ENCODE results near the gene IFIT5.

IFIT5 gene

DNA sequence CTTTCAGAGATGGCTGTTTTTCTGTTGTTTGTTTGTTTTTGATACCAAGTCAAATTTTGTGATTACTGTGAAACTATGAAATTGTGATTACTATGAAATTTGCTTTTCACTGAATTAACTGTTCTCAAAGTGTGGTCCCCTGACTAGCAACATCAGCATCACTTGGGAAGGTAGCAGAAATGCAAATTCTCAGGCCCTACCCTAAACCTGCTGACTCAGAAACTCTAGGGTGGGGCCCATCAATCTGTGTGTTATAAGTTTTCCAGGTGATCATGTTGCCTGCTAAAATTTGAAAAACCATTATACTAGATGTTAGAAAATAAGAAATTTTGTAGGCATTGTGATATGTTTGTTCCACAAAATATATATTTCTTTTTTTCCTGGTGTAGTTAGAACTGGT is 35.3 kb upstream of the IFIT5 start:
- Histone ChIP-seq H3K9me3 (ENCODE audit: low read length) (no peaks in the 10 kb centered on the region), H3K9ac (ENCODE audit: low read length) (no peak overlapping the region), H3K79me2 (ENCODE audit: insufficient read depth, low read length) (no peaks in the 10 kb centered on the region), H4K20me1 (ENCODE audit: insufficient read depth, low read length) (no peaks in the 10 kb centered on the region), H3K4me3 (ENCODE audit: low read depth, low read length, poor library complexity, severe bottlenecking) (no peak overlapping the region), H3K27ac (ENCODE audit: low read depth, low read length, poor library complexity, severe bottlenecking) (no peak overlapping the region), H3K4me1 (ENCODE audit: insufficient read depth, low read length, severe bottlenecking) (no peaks in the 10 kb centered on the region), H3K9me2 (ENCODE audit: low read depth, low read length) (no peaks in the 10 kb centered on the region), H3K27me3 (ENCODE audit: insufficient read depth, low read length) (no peaks in the 10 kb centered on the region), H3K4me2 (ENCODE audit: low read length) (no peak overlapping the region), H2AFZ (ENCODE audit: low read length) (no peak overlapping the region), H3K36me3 (ENCODE audit: insufficient read depth, low read length) (no peaks in the 10 kb centered on the region), H3F3A (ENCODE audit: insufficient read depth, low read length) (no peaks in the 10 kb centered on the region)
- TF ChIP-seq EZH2 (IDR thresholded peaks at IDR 0.05; ENCODE audit: borderline replicate concordance, low read length) = no peak
- no peak for TF ChIP-seq CTCF (IDR thresholded peaks at IDR 0.05; ENCODE audit: low read length)

DNA sequence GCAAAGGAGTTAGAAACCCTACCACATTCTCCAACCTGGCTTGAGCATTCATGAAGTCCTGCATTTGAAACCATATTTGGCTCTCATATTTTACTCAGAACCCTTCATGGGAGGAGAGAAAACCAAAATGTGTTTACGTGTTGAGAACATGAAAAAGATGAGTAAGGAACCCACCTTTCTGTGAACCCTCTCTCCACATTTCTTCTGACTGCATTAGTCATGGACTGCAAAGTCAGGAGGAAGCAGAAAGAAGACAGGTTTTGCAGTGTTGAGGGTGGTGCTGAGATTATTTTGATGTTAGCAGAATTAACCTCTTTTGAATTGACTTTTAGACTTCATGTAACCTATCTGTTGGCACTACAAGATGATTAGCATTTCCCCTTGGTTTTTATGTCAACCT is 31.6 kb upstream of the IFIT5 start:
- no peak overlapping the region for H3K9ac ChIP-seq (ENCODE audit: low read length)
- no peaks in the 10 kb centered on the region for H3K79me2 ChIP-seq (ENCODE audit: insufficient read depth, low read length)
- no peaks in the 10 kb centered on the region for H3K36me3 ChIP-seq (ENCODE audit: insufficient read depth, low read length)
- H3K4me1 ChIP-seq (ENCODE audit: insufficient read depth, low read length, severe bottlenecking) = no peaks in the 10 kb centered on the region
- no peak overlapping the region for H3K27ac ChIP-seq (ENCODE audit: low read depth, low read length, poor library complexity, severe bottlenecking)
- H3K9me2 ChIP-seq (ENCODE audit: low read depth, low read length) = no peaks in the 10 kb centered on the region
- H3K9me3 ChIP-seq (ENCODE audit: low read length) = no peaks in the 10 kb centered on the region
- no peaks in the 10 kb centered on the region for H4K20me1 ChIP-seq (ENCODE audit: insufficient read depth, low read length)
- H2AFZ ChIP-seq (ENCODE audit: low read length) = no peak overlapping the region
- no peaks in the 10 kb centered on the region for H3K27me3 ChIP-seq (ENCODE audit: insufficient read depth, low read length)
- H3K4me2 ChIP-seq (ENCODE audit: low read length) = no peak overlapping the region
- no peaks in the 10 kb centered on the region for H3F3A ChIP-seq (ENCODE audit: insufficient read depth, low read length)
- H3K4me3 ChIP-seq (ENCODE audit: low read depth, low read length, poor library complexity, severe bottlenecking) = no peak overlapping the region
- TF ChIP-seq EZH2 (IDR thresholded peaks at IDR 0.05; ENCODE audit: borderline replicate concordance, low read length) = no peak
- TF ChIP-seq CTCF (IDR thresholded peaks at IDR 0.05; ENCODE audit: low read length) = no peak

DNA sequence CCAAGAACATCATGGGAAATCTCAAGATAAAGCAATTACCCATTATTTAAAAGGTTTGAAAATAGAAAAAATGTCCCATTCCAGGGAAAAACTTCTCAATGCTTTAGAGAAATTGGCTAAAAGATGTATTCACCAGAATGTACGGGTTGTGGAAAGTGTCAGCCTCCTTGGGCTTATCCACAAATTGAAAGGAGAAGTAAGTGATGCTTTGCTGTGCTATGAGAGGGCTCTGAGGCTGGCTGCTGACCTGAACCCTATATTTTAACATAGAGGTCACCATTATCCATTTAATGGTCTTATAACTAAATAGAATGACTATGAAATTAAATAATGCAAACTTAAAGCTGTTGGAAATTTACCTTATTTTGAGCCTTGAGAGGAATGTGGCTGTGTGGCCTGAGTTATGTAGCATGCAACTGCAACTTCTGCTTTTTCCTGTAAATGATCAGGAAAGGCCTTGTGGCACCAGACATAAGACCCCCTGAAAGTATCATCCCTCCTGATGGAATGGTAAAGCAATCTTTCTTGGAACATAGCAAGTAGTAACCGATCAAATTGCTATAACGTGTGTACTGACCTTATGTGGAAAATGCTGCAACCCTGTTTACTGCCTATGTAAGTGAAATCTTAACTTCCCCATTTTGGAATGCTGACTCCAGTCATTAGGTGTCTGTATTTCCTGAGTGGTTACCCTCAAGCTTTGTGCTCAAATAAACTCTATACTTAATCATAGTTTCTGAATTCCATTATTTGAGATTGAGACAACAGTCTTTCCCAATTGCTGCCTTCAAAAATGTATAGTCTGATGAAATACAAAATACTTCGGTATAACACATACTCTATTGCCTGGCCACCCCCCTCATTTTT is 29.7 kb upstream of the IFIT5 start:
- Histone ChIP-seq H3K79me2 (ENCODE audit: insufficient read depth, low read length) (no peaks in the 10 kb centered on the region), H3K4me1 (ENCODE audit: insufficient read depth, low read length, severe bottlenecking) (no peaks in the 10 kb centered on the region), H4K20me1 (ENCODE audit: insufficient read depth, low read length) (no peaks in the 10 kb centered on the region), H2AFZ (ENCODE audit: low read length) (no peak overlapping the region), H3K4me2 (ENCODE audit: low read length) (no peak overlapping the region), H3K9ac (ENCODE audit: low read length) (no peak overlapping the region), H3K27me3 (ENCODE audit: insufficient read depth, low read length) (no peaks in the 10 kb centered on the region), H3K9me3 (ENCODE audit: low read length) (no peaks in the 10 kb centered on the region), H3K9me2 (ENCODE audit: low read depth, low read length) (no peaks in the 10 kb centered on the region), H3K4me3 (ENCODE audit: low read depth, low read length, poor library complexity, severe bottlenecking) (no peak overlapping the region), H3F3A (ENCODE audit: insufficient read depth, low read length) (no peaks in the 10 kb centered on the region), H3K27ac (ENCODE audit: low read depth, low read length, poor library complexity, severe bottlenecking) (no peak overlapping the region), H3K36me3 (ENCODE audit: insufficient read depth, low read length) (no peaks in the 10 kb centered on the region)
- TF ChIP-seq CTCF (IDR thresholded peaks at IDR 0.05; ENCODE audit: low read length) (no peak), EZH2 (IDR thresholded peaks at IDR 0.05; ENCODE audit: borderline replicate concordance, low read length) (no peak)
